NCI-H146 (cell line): Measurements from ENCODE around the gene NOS1AP.
A peak's percentile ranks its signal among the peaks of the same experiment; 100 is the strongest.

Experiments used
- DNase-seq: peaks from one replicate; lab custom pipeline; 2025; lab: John Stamatoyannopoulos, UW

The NOS1AP gene

DNA sequence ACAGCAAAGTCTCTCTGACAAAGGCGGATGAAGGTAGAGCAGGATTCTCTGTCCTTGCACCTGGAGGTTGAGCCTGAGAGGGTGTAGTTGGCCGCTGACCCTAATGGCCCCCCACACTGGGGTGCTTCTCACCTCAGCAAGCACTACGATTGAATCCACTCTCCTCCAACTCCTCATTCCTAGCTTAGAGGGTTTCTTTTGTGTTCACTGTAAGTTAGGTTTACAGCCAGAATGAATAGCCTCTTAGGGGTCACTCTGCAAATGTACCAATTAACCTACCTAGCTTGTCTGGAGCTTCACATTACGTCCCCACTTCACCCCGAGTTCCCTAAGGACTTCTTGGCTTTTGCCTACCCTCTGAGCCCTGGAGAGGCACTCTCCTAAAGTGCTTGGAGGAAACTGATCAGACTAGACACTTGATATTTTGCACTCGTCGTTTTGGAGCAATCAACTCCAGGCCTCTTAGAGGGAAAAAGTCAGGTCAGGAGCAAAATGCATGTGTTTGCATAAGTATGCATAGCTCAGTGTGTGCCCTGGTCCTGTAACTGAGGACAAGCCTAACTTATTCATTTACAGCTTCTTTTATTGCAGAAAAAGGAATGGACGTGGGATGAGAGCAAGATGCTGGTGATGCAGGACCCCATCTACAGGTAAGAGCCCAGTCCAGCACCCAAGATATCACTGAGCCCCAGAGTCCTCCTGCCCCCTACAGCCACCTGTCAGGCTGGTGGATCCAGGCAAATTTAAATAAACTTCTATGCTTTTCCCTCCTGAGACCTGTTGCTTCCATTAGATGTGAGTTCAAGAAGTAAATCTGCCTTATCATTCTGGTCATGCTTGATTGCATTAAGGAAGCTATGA is 230.8 kb downstream of the NOS1AP start:
- no peak for DNase-seq

GRCh38 chr1:162301696-162302095 is 232.2 kb downstream of the NOS1AP start:
- no peak for DNase-seq

GRCh38 chr1:162302306-162303003 is 233.0 kb downstream of the NOS1AP start:
- no peak for DNase-seq

DNA sequence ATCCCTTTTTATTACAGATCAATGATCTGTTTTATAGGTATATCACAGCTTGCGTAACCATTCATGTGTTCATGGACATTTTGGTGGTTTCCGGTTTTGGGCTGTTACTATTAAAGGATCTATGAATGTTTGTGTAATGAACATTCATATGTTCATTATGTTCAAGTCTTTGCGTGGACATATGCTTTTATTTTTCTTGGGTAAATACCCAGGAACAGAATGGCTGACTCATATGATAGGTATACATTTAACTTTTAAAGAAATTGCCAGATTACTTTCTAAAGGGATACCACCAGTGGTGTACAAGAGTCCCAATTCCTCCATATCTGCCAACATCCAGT is 233.5 kb downstream of the NOS1AP start:
- DNase-seq: no peak

- DNase-seq: no peak
Measured at GRCh38 chr1:162304736-162305135, 235.2 kb downstream of the NOS1AP start.

- DNase-seq: no peak
Measured at GRCh38 chr1:162305969-162306368, 236.5 kb downstream of the NOS1AP start.

DNA sequence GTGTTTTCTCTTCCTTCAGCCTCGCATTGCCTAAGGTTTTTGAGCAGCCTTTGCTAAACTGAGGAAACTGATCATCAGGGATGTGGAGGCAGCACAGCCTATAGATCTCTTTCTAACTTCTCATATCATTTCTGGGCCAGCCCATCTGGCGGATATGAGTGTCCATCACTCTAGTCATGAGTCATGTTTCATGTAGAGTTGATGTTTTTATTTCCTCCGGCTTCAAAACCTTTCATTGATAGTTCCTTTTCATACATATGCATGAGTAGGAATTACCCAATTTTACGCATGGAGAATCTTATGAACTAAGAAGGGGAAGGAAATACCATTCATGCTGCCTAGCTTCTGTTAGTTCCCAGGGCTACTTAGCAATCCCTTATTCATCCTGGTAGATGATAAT is 240.8 kb downstream of the NOS1AP start:
- DNase-seq: no peak

DNA sequence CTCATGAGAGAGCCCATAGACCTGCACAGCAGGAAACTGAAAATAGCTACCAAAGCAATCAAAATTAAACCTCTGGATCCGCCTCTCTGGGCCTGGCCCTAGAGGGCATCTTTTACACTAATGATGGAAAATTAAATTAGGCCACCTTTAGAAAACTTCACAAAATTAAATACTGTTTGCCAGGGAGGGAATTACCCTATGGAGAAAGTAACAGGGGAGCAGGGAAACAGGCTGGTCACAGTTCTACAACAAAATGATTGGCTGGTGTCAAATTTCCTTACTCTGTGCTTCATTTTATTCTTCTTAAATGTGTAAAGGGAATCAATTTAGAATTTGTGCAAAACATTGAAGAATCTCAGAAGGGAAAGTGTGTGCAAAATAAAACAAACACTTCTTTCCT is 244.7 kb downstream of the NOS1AP start:
- DNase-seq: peak; percentile 92

DNA sequence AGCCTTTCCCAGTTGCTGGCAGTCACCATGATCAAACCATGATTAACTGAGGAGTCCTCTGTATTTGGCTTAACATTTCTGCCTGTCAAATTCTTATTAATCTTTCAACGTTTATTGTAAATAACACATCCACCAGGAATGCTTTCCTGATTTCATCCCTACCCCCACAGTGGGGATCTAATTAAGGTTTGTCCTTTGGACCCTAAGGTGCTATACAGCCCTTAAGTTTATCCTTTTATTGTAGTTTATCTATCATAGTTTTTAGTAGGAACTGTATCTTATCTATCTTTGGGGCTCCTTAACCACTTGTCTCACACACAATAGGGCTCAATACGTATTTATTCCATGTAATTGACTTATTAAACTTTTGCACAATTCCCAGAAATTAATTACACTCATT is 246.2 kb downstream of the NOS1AP start:
- no peak for DNase-seq

DNA sequence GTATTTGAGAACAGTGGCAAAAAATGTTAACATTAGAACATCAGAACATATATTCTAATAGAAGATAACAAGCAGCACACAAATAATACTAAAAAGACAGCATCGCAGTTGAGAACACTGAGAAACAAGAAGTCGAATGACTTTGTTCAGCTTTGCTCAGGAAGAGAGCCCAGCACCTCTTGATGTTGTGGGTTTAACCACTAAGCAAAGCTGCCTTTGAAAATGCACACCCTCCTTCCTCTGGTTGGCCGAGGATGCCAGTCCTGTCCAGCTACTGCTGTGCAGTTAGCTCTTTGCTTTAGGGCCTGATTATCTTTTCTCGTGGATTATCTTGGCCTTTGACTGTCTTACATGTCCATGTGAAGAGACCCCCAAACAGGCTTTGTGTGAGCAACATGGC is 246.7 kb downstream of the NOS1AP start:
- DNase-seq: no peak

DNA sequence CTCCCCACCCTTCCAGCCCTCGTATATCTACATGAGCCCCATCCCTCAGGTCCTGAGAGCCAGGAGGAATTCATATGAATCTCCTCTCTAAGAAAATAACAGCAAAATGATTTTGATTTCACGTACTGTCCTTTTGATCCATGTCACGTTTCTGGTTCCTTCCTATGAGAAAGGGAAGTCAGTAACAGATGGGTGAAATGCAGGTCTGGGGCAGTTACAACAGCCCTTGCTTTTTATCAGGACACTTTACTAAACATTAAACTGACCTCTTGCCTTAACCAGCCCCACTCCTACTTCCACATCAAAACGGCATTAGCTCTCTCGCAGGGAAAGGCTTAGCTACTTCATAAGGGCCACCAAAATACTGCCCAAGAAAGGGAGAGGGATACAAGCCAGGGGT is 248.1 kb downstream of the NOS1AP start:
- DNase-seq: no peak

GRCh38 chr1:162319493-162320175 is 250.1 kb downstream of the NOS1AP start:
- peak; percentile 5 for DNase-seq

GRCh38 chr1:162321809-162322422 is 252.4 kb downstream of the NOS1AP start:
- no peak for DNase-seq

DNA sequence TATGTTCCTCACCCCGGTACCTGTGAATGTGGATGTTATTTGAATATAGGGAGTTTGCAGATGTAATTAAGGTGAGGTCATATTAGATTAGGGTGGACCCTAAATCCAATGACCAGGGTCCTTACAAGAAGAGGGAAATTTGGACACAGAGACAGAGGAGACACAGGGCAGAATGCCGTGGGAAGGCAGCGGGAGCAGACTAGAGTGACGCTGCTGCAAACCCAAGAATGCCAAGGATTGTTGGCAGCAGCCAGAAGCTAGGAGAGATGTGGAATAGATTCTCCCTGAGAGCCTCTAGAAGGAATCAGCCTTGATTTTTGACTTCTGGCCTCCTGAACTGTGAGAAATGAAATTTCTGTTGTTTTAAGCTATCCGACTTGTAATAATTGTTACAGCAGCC is 253.5 kb downstream of the NOS1AP start:
- no peak for DNase-seq

DNA sequence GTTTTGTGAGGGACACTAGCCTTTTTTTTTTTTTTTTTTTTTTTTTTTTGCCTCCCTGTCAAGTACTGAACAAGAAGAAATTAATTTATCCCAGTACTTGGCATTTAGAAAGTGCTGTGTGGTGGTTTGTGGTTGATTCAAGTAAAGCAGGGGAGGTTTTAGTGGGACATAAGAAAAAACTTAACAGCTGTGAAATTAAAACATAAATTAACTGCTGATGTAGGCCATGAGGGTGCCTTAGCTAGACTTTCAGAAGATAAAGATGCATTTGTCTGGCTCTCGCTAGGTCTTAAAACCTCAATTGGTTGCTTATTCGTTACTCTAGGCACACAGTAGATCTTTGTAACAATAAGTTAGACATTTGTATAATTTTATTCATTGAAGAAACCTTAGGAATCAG is 254.9 kb downstream of the NOS1AP start:
- no peak for DNase-seq

- no peak for DNase-seq
Measured at GRCh38 chr1:162326559-162326958, 257.1 kb downstream of the NOS1AP start.

GRCh38 chr1:162327144-162327787 is 257.8 kb downstream of the NOS1AP start:
- DNase-seq: no peak

DNA sequence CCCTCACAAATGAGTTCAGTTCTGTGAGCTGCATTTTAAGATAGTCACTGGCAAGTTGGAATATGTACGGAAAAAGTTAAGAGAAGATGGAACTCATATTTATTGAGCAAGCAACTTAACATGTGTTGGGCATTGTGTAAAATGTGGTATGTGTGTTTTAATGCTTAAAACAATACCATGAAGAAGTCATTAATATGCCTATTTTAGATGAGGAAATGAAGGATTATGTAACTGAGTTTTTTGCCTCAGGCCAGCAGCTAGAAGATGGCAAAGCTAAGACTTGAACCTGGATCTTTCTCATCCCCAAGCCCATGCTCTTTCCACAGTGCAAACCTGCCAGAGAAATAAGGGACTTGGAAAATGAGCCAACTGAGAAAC is 258.3 kb downstream of the NOS1AP start:
- no peak for DNase-seq

DNA sequence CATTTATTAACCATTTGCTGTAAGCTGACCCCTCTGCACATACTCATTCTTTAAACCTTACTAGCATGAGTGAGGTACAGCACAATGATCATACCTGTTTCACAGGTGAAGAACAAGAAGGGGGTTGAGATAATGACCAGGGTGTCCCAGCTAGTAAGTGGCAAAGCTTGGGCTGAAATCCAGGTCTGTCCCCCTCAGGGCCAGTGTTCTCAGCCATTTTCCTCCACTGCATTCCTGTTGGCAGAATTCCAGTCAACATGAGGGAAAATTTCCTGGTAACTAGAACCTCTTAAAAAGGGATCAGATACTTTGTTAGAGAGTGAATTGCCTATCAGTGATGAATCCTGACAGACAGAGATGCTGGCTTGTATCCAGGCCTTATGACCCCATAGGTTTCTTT is 259.0 kb downstream of the NOS1AP start:
- no peak for DNase-seq

GRCh38 chr1:162329826-162330225 is 260.3 kb downstream of the NOS1AP start:
- no peak for DNase-seq

DNA sequence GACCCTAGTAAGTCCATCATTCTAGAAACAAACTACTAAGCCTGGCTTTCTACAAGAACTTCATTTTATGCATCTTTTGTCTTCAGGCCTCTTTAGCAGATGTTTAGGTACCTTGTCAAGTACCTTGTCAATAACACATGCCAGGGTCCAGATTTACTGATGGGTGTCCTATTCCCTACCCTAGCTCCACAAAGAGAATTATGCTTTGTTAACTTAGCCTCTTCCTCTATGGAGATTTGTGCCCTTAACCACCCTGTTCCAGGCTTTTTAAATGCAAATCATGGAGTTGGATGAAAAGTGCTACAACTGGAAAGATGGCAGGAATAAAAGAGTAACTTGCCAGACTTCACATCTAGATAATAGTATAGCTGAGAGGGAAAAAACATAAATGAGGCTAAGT is 264.5 kb downstream of the NOS1AP start:
- no peak for DNase-seq

- no peak for DNase-seq
Measured at GRCh38 chr1:162335126-162335525, 265.6 kb downstream of the NOS1AP start.
